ENCODE results near the gene CEBPB.
A peak's percentile ranks its signal among the peaks of the same experiment; 100 is the strongest.
"Not testable (repeated sequence)": the region's sequence is repeated elsewhere in the genome, so short reads cannot be mapped to it uniquely, and the experiment has no call there.

The CEBPB gene

GRCh38 chr20:50190251-50191064 lies at the start of gene CEBPB:
CEBPB (plus strand) TSS chr20:50190830; CDS start chr20:50191034, 204 bp downstream.
- DNase-seq (ENCODE audit: low spot score), result peak; percentile 87

GRCh38 chr20:50141018-50141675 lies 49.5 kb upstream of the CEBPB start:
- DNase-seq (ENCODE audit: low spot score), result no peak

- DNase-seq (ENCODE audit: low spot score), result no peak
Observed at GRCh38 chr20:50141811-50142561, 48.6 kb upstream of the CEBPB start.

- DNase-seq (ENCODE audit: low spot score), result no peak
Observed at GRCh38 chr20:50142812-50143211, 47.8 kb upstream of the CEBPB start.

- DNase-seq (ENCODE audit: low spot score), result no peak
Observed at GRCh38 chr20:50144362-50144761, 46.3 kb upstream of the CEBPB start.

- DNase-seq (ENCODE audit: low spot score), result no peak
Observed at GRCh38 chr20:50145566-50145965, 45.1 kb upstream of the CEBPB start.

- no peak for DNase-seq (ENCODE audit: low spot score)
Observed at GRCh38 chr20:50146214-50146613, 44.4 kb upstream of the CEBPB start.

GRCh38 chr20:50146732-50147662 lies 43.6 kb upstream of the CEBPB start:
- peak; percentile 82 for DNase-seq (ENCODE audit: low spot score)

GRCh38 chr20:50149481-50150254 lies 41.0 kb upstream of the CEBPB start:
- DNase-seq (ENCODE audit: low spot score), result no peak

GRCh38 chr20:50151034-50151743 lies 39.4 kb upstream of the CEBPB start:
- no peak for DNase-seq (ENCODE audit: low spot score)

GRCh38 chr20:50152394-50153152 lies 38.1 kb upstream of the CEBPB start:
- no peak for DNase-seq (ENCODE audit: low spot score)

GRCh38 chr20:50153153-50153499 lies 37.5 kb upstream of the CEBPB start:
- no peak for DNase-seq (ENCODE audit: low spot score)

- DNase-seq (ENCODE audit: low spot score), result peak; percentile 89
Observed at GRCh38 chr20:50153500-50154377, 36.9 kb upstream of the CEBPB start, which contains the start of gene PEDS1. PEDS1 (minus strand) TSS chr20:50153723; CDS start chr20:50153637, 86 bp downstream.

- not testable (repeated sequence) for DNase-seq (ENCODE audit: low spot score)
Observed at GRCh38 chr20:50161494-50161893, 29.1 kb upstream of the CEBPB start.

- no peak for DNase-seq (ENCODE audit: low spot score)
Observed at GRCh38 chr20:50163570-50164317, 26.9 kb upstream of the CEBPB start.

GRCh38 chr20:50165684-50166554 lies 24.7 kb upstream of the CEBPB start:
- peak; percentile 90 for DNase-seq (ENCODE audit: low spot score)

Data from activated CD4-positive, alpha-beta T cell treated with anti-CD3 and anti-CD28 coated beads, Interleukin-2, Interleukin-4, amounts not matched to agents 100 ng/mL and 50 ng/mL, durations not matched to agents 16 hours and 8 hours (primary cell).